Astrocyte of the spinal cord (primary cell): ENCODE measurements around the gene SPATA13.

Source experiments
- DNase-seq: peaks from one replicate; pipeline ENCODE4 v3.0.0; 2011; ENCODE audit warnings: low read depth, low spot score
- H3K4me3 ChIP-seq: 2 replicates; pipeline ENCODE4 v1.5.1; 2011; ENCODE audit warnings: low read depth, mild to moderate bottlenecking, low read length, moderate library complexity
- CTCF ChIP-seq: IDR thresholded peaks from 2 replicates; pipeline ENCODE4 v1.5.1; 2012; ENCODE audit warnings: low read depth, mild to moderate bottlenecking, low read length, inconsistent platforms
- in situ Hi-C: cut with HindIII; loops from 2 replicates; pipeline ENCODE4 v1.10.0; 2017; ENCODE audit warnings: low sequenced_read_pairs

The SPATA13 gene

GRCh38 chr13:24152292-24153214 lies 8.0 kb upstream of the SPATA13 start:
- no peak for DNase-seq
- no peak for TF ChIP-seq CTCF
- no peak overlapping the region for H3K4me3 ChIP-seq
- in situ Hi-C loops = no loop called here

GRCh38 chr13:24153347-24153746 lies 7.2 kb upstream of the SPATA13 start:
- DNase-seq = no peak
- TF ChIP-seq CTCF = no peak
- in situ Hi-C loops = no loop called here
- no peak overlapping the region for H3K4me3 ChIP-seq

- no peak overlapping the region for H3K4me3 ChIP-seq
- DNase-seq = no peak
- in situ Hi-C loops = no loop called here
- no peak for TF ChIP-seq CTCF
These were observed 6.4 kb upstream of the SPATA13 start for GRCh38 chr13:24153979-24154701.

GRCh38 chr13:24159357-24159756 lies 1.2 kb upstream of the SPATA13 start:
- no peak for DNase-seq
- no peak overlapping the region for H3K4me3 ChIP-seq
- in situ Hi-C loops = no loop called here
- TF ChIP-seq CTCF = no peak

- peak overlapping the region; percentile 84 for H3K4me3 ChIP-seq
- DNase-seq = peak; percentile 27
- TF ChIP-seq CTCF = no peak
- in situ Hi-C loops = no loop called here
These were observed 673 bp downstream of the SPATA13 start for GRCh38 chr13:24161010-24161775.

GRCh38 chr13:24161980-24162525 lies 1.5 kb downstream of the SPATA13 start:
- no peak for TF ChIP-seq CTCF
- peak overlapping the region; percentile 84 for H3K4me3 ChIP-seq
- in situ Hi-C loops = no loop called here
- no peak for DNase-seq
